ENCODE results near the gene RASIP1.

DNA sequence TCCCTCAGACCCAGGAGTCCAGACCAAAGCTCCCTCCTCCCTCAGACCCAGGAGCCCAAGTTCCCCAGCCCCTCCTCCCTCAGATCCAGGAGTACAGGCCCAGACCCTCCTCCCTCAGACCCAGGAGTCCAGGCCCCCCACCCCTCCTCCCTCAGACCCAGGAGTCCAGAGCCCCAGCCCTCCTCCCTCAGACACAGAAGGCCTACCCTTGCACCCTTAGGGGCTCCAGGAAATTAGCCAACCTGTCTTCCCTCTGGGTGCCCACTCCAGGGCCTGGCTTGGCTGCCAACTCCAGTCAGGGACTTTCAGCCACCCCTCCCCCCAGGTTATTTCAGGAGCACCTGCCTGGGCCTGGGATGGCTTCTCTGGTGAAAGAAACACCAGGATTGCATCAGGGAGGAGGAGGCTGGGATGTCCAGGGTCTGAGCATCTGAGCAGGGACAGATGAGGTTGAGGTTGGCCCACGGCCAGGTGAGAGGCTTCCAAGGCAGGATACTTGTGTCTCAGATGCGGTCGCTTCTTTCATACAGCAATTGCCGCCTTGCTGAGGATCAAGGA, 14.8 kb upstream of the RASIP1 start, which contains the start of gene FGF21:
- no peak for TF ChIP-seq YY1 (IDR thresholded peaks at IDR 0.05; ENCODE audit: low read depth, low read length)
- TF ChIP-seq BCL11A (IDR thresholded peaks at IDR 0.05; ENCODE audit: low read depth in 2 of 2, low read length in 2 of 2) = no peak
- no peak for TF ChIP-seq SIN3A (conservative IDR thresholded peaks at IDR 0.05 in 1 of 2, IDR thresholded peaks at IDR 0.05 in 1 of 2; ENCODE audit: low read depth in 1 of 2, low read length in 2 of 2)
- no peak for TF ChIP-seq TAF7 (optimal IDR thresholded peaks at IDR 0.05; ENCODE audit: borderline replicate concordance, low read depth, low read length)
- TF ChIP-seq TCF12 (IDR thresholded peaks at IDR 0.05; ENCODE audit: low read depth, low read length) = no peak
- TF ChIP-seq, protein P1, sequence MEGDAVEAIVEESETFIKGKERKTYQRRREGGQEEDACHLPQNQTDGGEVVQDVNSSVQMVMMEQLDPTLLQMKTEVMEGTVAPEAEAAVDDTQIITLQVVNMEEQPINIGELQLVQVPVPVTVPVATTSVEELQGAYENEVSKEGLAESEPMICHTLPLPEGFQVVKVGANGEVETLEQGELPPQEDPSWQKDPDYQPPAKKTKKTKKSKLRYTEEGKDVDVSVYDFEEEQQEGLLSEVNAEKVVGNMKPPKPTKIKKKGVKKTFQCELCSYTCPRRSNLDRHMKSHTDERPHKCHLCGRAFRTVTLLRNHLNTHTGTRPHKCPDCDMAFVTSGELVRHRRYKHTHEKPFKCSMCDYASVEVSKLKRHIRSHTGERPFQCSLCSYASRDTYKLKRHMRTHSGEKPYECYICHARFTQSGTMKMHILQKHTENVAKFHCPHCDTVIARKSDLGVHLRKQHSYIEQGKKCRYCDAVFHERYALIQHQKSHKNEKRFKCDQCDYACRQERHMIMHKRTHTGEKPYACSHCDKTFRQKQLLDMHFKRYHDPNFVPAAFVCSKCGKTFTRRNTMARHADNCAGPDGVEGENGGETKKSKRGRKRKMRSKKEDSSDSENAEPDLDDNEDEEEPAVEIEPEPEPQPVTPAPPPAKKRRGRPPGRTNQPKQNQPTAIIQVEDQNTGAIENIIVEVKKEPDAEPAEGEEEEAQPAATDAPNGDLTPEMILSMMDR (IDR thresholded peaks at IDR 0.05; ENCODE audit: control extremely low read depth in 1 of 3, insufficient read depth in 1 of 3, low read depth in 1 of 3, low read length in 3 of 3) = no peak
- no peak for TF ChIP-seq POLR2AphosphoS5 (IDR thresholded peaks at IDR 0.05; ENCODE audit: low read depth, low read length)
- no peak for TF ChIP-seq MAFK (IDR thresholded peaks at IDR 0.05; ENCODE audit: low read depth, low read length)
- TF ChIP-seq CEBPB (IDR thresholded peaks at IDR 0.05; ENCODE audit: low read depth, low read length) = peak; percentile 80

Measured in H1 (cell line).